Activated T-helper 1 cell treated with Interleukin-2 at 50 U/mL for 16 hours (primary cell): Measurements from ENCODE around the gene NOC2L.

Experiments used
- DNase-seq: peaks from one replicate; pipeline ENCODE4 v3.0.0-alpha.2; 2020; ENCODE audit warnings: low read depth

The NOC2L gene

GRCh38 chr1:942864-943533 is 16.1 kb downstream of the NOC2L start:
- DNase-seq: no peak

DNA sequence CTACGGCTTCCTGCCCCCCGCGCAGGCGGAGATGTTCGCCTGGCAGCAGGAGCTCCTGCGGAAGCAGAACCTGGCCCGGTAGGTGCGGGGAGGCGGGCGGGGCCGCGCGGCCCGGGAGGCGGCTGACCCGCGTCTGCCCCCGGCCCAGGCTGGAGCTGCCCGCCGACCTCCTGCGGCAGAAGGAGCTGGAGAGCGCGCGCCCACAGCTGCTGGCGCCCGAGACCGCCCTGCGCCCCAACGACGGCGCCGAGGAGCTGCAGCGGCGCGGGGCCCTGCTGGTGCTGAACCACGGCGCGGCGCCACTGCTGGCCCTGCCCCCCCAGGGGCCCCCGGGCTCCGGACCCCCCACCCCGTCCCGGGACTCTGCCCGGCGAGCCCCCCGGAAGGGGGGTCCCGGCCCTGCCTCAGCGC is 16.6 kb downstream of the NOC2L start:
- DNase-seq: no peak

DNA sequence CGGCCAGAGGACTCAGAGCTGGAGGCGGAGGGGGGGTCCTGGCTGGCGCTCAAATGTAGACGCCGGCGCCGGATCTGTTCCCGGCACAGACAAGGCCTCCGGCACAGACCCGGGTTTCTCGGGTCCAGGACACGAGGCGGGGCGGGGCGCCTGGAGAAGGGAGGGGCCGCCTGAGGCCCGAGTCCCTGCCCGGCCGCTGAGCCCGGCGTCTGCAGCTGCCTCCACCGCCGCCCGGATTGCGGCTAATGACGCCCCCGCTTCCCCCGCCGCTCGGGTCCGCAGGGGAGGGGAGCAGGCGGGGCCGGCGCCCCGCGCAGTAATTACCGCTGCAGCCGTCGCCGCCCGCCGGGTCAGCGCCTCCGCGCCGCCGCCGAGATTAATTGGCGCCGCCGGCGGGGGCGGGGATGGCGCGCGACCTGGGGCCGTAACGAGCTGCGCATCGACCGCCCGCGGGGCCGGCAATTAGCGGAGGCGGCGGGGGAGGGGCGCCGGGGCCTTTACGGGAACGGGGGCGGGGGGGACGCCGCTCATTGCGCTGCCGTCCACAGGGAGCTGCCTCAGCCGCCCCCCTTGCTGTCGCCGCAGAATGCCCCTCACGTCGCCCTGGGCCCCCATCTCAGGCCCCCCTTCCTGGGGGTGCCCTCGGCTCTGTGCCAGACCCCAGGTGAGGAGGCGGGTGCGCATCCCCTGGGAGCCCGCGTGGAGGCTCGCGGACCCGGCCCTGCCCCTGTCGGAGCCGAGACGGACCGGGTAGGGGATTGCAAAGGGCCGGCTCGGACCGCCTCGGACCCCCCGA is 17.3 kb downstream of the NOC2L start:
- no peak for DNase-seq

GRCh38 chr1:941015-941587 is 18.0 kb downstream of the NOC2L start:
- no peak for DNase-seq

DNA sequence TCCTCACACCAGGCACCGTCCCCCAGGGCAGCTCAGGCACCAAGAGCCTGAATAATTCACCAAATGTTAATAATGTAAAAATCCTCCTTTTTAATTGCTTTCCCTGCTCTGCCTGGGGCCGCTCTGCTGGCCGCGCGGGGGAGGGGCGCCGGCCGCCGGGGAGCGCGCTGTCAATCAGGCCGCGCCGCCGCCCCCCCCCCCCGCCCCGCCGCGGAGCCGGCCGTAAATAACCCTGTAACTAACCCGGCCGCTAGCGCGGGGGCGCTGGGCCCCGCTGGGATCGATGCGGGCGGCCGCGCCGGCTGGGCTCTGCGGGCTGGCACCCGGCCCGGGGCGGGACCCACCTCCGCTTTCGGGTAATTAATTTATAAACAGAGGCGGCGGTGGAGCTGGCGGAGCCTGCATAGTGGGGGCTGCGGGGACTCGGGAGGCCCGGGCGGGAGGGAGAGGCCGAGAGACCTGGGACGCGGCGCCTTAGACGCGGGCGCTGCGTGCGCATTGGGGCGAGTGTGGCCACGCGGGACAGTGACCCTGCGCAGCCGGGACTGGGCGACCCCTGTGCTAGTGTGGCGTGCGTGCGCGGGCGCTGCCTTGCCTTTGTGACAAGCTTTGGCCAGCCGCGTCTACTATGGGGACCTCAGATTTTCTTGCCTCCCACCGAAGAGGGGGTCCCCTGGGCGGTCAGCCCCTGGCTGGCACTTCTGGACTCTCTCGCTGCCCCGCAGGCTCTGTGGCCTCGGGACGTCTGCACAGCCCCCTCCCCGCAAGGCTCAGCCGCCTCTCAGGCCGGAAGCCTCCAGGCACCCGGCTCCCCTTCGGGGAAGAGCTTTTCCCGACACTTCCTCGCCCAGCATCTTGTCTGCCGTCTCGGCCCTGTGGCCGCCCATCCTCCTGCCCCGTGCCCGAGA is 18.7 kb downstream of the NOC2L start:
- DNase-seq: no peak

DNA sequence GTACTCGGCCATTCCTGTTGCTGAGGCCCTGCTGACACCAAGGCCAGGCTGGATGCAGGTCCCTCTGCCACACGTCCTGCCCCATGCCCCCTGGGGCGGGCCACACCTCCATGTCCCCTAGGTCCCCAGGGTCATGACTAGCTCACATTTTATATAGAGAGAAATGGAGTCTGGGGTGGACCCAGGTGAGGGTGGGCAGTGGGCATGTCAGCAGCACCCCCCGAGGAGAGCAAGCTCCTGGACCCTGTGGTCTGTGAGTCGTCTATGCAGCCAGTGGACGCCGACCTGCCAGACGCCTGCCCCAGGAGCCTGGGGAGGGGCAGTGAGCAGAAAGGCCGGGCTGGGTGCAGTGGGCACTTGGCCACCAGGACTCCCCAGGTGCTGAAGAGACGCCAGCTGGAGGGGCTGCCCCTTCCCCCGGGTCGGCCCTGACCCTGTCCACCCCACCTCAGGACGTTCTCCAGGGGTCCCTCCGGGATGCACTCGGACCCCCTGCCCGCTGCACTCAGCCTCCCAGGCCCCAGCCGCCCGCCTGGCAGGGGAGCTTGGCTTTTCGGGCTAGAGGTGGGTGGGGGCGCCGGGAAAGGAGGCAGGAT is 19.4 kb downstream of the NOC2L start:
- DNase-seq: no peak

GRCh38 chr1:938711-939489 is 20.2 kb downstream of the NOC2L start:
- DNase-seq: no peak

- no peak for DNase-seq
These were observed 20.9 kb downstream of the NOC2L start for GRCh38 chr1:938088-938683.

DNA sequence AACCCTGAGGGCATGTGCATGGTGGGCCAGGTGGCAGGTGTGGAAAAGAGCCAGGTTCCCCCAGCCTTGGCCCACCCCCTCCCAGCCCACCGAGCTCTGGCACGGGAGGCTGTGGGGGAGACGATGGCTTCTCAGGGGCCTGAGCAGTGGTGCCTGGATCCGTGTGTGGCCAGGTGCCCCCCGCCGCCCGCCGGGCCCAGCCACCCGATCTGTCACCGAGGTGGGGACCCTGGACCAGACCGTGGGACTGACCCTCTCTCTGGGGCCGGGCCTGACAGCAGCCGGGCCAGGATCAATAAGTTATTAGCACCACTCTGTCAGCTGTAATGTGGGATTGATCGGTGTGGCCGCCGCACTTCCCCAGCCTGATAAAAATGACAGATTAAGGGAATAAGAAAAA is 21.5 kb downstream of the NOC2L start:
- no peak for DNase-seq

GRCh38 chr1:936348-937264 is 22.4 kb downstream of the NOC2L start:
- DNase-seq: no peak

GRCh38 chr1:935751-936231 is 23.3 kb downstream of the NOC2L start:
- no peak for DNase-seq

- no peak for DNase-seq
These were observed 23.9 kb downstream of the NOC2L start for GRCh38 chr1:934991-935750.

- DNase-seq: no peak
These were observed 25.5 kb downstream of the NOC2L start for GRCh38 chr1:933603-933940.

GRCh38 chr1:932776-933602 is 26.1 kb downstream of the NOC2L start:
- DNase-seq: no peak

GRCh38 chr1:932173-932510 is 26.9 kb downstream of the NOC2L start:
- DNase-seq: no peak

GRCh38 chr1:931380-932172 is 27.5 kb downstream of the NOC2L start:
- DNase-seq: no peak

GRCh38 chr1:930633-931138 is 28.4 kb downstream of the NOC2L start:
- DNase-seq: no peak
